NOMO-1 treated with DMSO at 0.1 percent for 48 hours (cell line): ENCODE results near the gene CCNJL.
"Not testable (repeated sequence)": the region's sequence is repeated elsewhere in the genome, so short reads cannot be mapped to it uniquely, and the experiment has no call there.

Experiments
- DNase-seq: peaks from one replicate; lab custom pipeline; 2025; ENCODE audit not compliant: unreplicated experiment; lab: John Stamatoyannopoulos, UW

CCNJL gene

GRCh38 chr5:160262151-160263074, 50.0 kb downstream of the CCNJL start:
- DNase-seq: no peak

GRCh38 chr5:160260881-160261815, 51.2 kb downstream of the CCNJL start:
- DNase-seq: no peak

GRCh38 chr5:160260006-160260775, 52.2 kb downstream of the CCNJL start:
- DNase-seq: no peak

GRCh38 chr5:160259341-160259740, 53.0 kb downstream of the CCNJL start:
- no peak for DNase-seq

- no peak for DNase-seq
Measured at GRCh38 chr5:160254706-160255105, 57.7 kb downstream of the CCNJL start.

- no peak for DNase-seq
Measured at GRCh38 chr5:160253441-160253840, 58.9 kb downstream of the CCNJL start.

GRCh38 chr5:160252916-160253315, 59.4 kb downstream of the CCNJL start:
- DNase-seq: no peak

- DNase-seq: no peak
Measured at GRCh38 chr5:160251406-160252155, 60.8 kb downstream of the CCNJL start.

- DNase-seq: no peak
Measured at GRCh38 chr5:160250826-160251225, 61.5 kb downstream of the CCNJL start.

GRCh38 chr5:160250226-160250625, 62.1 kb downstream of the CCNJL start:
- no peak for DNase-seq

GRCh38 chr5:160249570-160249969, 62.8 kb downstream of the CCNJL start:
- DNase-seq: not testable (repeated sequence)

GRCh38 chr5:160245506-160246086, 66.8 kb downstream of the CCNJL start:
- DNase-seq: no peak

- no peak for DNase-seq
Measured at GRCh38 chr5:160242145-160242544, 70.2 kb downstream of the CCNJL start.

- DNase-seq: no peak
Measured at GRCh38 chr5:160240350-160240749, 72.0 kb downstream of the CCNJL start.

GRCh38 chr5:160237571-160238093, 74.7 kb downstream of the CCNJL start:
- no peak for DNase-seq

GRCh38 chr5:160235731-160236130, 76.6 kb downstream of the CCNJL start:
- no peak for DNase-seq

GRCh38 chr5:160233215-160233614, 79.1 kb downstream of the CCNJL start:
- DNase-seq: no peak

- DNase-seq: no peak
Measured at GRCh38 chr5:160231783-160232342, 80.5 kb downstream of the CCNJL start.
